Activated T-cell treated with anti-CD3 and anti-CD28 coated beads for 1 hour (primary cell): ENCODE results near the gene SIRT5.

ENCODE experiments used
- DNase-seq: peaks from one replicate; pipeline ENCODE4 v3.0.0-alpha.2; 2020; ENCODE audit warnings: low read depth

The SIRT5 gene

DNA sequence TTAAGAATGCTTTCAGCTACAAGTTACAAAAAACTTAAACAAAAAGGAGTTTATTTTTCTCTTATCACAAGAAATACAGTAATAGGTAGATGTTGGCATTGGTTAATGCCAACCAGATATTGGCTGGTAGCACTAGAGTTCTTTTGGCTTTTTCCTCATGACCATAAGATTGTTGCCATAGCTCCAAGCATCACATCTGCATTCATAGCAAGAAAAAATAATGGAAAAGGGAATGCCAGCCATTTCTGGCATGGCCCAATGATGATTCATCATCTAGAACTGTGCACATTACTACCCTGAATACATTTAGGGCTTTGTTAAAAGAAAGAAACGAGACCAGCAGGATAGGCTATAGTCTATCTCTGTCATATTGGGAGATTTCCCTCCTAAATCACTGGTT, 20.8 kb upstream of the SIRT5 start:
- DNase-seq: no peak

DNA sequence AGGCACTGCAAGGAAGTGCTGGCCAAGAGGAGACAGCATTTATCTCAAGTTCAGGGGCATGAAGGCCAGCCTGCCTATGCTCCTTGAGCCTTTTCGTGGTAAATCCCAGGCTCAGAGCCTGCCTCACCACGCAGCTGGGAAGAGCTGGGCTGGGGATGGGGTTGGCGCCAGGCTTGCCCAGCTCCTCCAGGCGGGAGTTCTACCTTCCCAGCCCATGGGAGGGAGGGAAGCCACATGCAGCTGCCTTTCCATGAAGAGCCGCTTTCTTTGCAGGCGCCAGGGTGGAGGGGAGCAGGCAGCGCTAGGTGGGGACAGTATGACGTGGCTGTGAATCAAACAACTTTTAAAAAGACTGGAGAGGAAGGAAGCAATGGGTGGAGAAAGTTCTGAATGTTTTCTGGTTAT, 19.5 kb upstream of the SIRT5 start:
- DNase-seq: no peak

- no peak for DNase-seq
Observed at GRCh38 chr6:13557841-13558240, 16.6 kb upstream of the SIRT5 start.

DNA sequence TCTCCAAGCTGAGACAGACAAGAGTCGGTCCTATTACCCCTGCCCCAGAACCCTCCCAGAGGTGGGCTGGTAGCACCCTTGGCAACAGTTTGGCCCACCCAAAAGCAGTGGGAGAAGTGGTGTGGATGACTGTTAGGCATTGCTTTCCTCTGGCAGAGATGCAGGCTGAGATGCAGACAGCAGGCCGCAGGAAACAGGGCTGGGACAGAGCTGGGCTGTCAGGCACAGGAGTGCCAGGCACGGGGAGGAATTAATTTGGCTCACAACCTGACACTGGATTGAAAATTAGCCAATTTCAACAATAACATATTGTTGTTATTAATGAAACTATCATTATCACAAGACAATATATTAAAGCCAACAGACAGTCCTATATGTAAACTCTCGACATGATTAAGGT, 15.7 kb upstream of the SIRT5 start:
- no peak for DNase-seq

- DNase-seq: no peak
Observed at GRCh38 chr6:13559251-13559650, 15.2 kb upstream of the SIRT5 start.

DNA sequence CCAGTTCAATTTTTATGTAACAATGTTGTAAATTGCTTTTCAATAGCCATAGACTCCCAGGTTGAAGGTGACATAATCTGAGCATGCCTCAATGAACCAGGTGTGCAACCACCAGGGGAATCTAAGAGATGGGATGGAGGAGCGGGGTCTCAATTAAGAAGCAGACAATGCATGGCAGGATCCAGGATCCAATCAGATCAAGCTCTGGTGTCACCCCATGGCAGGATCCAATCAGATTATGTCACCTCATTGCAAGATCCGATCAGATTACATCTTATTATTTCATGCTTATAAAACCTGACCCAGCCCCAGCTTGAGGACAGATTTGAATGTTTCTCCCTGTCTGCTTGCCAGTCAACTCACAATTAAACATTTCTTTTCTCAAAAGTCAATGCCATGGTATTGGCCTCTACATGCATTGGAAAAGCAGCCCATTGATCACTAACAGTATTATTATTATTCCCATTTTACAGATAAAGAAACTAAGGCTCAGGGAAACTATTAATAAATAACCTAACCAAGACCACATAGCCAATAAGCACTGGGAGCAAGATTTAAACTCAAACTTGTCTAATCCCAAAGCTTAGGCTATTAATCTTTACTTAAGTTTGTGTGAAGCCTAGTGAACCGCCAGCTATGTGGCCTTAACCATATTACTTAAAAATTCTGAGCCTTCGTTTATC, 14.3 kb upstream of the SIRT5 start:
- no peak for DNase-seq

- no peak for DNase-seq
Observed at GRCh38 chr6:13560651-13561044, 13.8 kb upstream of the SIRT5 start.

DNA sequence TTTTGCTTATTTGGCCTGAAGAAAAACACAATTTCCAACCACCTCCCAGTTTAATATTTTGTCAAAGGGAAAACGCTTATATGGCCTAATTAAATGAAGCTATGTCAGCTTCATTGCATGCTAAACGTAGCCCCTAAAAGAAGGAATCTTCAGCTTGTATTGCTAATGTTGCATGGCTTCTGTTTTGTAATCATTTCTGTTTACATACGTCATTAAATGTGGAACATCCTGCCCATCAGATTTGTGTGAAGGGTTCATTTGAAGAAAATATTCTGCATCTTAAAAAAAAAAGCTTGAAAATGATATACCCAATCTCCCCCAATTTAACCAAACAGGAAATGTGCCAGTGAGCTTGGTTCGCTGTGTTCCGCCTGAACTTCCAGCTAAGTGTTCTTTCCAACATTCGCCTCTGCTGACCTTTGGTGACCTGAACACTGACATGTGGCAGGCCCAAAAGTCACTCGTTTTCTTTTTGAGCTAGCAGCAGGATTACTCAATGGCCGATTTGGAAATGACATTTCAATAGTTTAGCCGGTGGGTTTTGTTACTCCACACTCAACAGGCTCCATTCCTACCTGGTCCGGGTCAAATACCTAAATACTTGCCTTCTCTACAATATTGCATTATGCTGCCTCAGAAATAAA, 12.7 kb upstream of the SIRT5 start:
- no peak for DNase-seq

DNA sequence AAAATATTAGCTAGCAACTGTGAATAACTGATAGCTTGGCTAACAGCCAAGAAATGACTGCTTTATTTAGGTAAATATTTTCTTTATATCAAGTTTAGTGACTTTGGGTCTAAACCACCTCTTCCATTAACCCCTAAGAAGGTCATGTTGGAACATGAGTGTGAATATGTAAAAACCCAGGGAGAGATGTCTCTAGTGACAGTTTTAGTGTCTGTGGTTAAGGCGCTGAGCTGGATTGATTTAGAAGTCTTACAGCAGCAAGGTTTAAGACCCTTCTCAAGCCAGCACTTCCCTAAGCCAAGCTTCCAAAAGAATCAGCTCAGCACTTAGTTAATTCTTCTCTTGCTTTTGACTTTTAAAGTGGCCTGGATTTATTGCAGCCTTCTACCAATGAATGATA, 11.4 kb upstream of the SIRT5 start:
- no peak for DNase-seq

DNA sequence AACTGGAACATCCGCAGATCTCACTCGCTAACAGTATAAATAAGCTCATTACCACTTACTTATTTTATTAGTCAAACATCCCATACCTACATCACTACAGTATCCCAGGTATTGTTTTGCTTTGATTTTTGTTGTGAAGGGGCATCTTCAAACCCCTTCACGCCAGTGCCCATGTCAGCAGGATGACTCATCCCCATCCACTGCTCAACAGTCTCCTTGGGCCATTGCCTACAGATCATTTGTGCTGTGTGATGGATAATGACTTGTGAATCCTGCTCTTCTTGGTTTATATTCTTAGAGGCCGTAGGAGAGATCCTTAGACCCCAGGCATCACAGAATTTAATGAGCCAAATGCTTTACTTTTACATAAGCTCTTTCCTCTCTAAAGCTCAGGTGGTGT, 8.5 kb upstream of the SIRT5 start:
- DNase-seq: no peak

GRCh38 chr6:13566500-13566899, 7.9 kb upstream of the SIRT5 start:
- no peak for DNase-seq

GRCh38 chr6:13568970-13569369, 5.4 kb upstream of the SIRT5 start:
- DNase-seq: no peak

GRCh38 chr6:13572240-13572639, 2.2 kb upstream of the SIRT5 start:
- DNase-seq: no peak

DNA sequence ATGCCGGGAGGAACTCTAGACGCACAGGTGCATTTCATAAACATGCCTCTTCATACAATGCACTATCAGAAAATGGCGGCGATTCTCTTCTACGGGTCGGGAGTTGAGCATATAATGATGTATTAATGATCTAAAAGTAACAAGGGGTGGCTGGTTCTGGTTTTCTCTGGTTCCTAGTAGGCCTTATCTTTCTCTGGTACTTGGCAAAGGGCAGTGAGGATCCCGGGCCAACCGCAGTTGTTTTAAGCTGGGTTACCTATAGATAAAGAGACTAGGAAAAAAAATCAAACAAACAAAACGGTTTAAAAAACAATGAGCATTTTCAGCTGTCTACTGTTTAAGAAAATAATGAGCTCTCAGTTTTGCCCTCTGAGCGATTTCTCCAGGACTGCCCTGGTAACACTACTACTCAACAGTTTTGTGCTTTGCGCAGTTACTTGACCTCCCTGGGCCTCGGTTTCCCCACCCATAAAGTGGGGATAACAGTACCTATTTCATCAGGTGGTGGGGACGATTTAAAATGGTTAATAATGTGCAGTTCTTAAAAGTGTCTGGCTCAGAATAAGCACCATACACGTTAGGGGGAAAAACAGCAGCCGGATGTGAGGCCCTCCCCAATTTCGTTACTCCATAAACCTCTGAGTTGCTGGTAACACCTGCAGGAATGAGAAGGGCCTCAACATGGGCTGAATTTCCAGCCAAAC, 1.3 kb upstream of the SIRT5 start:
- DNase-seq: no peak

- DNase-seq: no peak
Observed at GRCh38 chr6:13573669-13574110, 711 bp upstream of the SIRT5 start.

DNA sequence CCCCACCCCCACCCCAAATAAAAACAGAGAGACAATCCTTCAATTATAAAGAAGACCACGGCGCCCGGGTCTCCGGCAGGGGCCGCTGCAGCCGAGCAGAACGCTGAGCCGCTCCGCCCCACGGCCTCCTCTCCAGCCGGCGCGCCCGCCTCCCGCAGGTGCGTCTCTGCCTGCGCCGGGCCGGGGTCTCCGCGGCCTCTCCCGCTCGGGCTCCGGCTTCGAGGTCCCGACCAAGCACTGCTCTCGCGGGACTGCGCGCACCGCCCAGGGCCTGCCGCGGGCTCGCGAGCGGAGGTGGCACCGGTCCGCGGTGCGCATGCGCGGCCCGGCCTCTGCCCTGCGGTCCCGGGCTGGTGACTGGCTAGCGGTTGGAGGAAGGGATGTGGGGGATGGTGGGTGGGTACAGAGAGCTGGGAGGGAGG, 241 bp upstream of the SIRT5 start:
- DNase-seq: peak; percentile 90

DNA sequence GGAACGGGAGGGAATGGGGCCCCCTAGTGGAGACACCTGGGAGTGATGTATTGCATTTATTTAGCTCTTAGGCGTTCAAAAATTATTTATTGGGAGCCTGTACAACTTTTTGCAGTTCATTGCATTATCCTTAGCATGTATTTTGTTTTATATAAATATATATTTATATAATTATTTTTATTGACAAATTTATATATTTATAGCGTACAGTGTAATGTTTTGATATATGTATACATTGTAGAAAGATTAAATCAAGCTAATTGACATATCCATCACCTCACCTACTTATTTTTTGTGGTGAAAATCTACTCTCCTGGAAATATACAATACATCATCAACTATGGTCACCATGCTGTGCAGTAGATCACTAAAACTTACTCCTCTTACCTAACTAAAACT, 975 bp downstream of the SIRT5 start:
- peak; percentile 52 for DNase-seq

GRCh38 chr6:13576017-13576416, 1.6 kb downstream of the SIRT5 start:
- DNase-seq: no peak

DNA sequence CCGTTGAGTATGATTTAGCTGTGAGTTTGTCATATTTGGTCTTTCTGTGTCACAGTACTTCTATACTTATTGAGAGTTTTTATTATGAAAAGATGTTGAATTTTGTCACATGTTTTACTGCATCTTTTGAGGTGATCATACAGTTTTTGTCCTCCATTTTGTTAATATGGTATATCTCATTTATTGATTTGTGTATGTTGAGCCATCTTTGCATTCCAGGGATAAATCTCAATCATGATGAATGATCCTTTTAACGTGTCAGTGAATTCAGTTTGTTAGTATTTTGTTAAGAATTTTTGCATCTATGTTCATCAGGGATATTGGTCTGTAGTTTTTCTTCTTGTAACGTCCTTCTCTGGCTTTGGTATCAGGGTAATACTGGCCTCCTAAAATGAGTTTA, 3.5 kb downstream of the SIRT5 start:
- DNase-seq: no peak

DNA sequence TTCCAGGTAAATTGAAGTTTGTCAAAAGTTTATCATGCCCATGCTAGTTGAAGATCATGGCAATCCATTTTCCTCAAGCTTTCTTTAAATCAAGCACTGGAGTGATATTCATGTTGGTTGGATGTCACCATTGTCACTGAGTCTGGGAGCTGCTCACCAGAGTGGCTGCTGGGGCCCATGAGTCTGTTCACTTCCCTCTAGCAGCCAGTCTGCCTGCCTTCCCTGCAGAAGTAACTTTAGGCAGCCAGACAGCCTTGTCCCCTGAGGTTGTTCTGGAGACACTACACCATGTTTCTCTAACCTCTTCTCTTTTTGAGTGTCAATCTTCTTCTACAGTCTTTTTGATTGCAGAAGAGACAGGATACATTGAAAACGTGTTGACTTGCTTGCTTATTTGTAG, 5.5 kb downstream of the SIRT5 start:
- DNase-seq: no peak

DNA sequence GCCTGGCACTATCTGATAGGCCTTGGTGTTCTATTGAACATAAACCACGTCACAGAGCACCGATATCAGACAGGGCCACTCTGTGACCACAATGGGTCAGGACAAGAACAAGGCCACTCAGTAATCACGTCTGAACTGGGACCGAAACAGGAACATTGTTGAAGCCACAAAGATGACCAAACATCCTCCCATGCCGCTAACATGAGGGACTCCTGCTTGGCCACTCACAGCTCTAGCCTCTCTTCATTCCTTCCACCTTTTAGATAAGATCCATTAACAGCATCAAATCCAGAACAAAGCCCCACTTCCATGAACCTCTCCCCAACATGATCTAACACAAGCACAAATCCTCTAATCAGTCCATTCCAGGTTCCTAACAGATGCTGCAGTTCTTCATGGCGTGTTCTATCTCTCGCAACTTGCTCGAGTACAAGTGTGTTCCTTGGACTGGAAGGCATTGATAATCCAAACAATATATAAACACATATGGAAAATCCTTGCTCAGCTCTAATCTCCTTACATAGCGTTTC, 7.4 kb downstream of the SIRT5 start:
- no peak for DNase-seq

DNA sequence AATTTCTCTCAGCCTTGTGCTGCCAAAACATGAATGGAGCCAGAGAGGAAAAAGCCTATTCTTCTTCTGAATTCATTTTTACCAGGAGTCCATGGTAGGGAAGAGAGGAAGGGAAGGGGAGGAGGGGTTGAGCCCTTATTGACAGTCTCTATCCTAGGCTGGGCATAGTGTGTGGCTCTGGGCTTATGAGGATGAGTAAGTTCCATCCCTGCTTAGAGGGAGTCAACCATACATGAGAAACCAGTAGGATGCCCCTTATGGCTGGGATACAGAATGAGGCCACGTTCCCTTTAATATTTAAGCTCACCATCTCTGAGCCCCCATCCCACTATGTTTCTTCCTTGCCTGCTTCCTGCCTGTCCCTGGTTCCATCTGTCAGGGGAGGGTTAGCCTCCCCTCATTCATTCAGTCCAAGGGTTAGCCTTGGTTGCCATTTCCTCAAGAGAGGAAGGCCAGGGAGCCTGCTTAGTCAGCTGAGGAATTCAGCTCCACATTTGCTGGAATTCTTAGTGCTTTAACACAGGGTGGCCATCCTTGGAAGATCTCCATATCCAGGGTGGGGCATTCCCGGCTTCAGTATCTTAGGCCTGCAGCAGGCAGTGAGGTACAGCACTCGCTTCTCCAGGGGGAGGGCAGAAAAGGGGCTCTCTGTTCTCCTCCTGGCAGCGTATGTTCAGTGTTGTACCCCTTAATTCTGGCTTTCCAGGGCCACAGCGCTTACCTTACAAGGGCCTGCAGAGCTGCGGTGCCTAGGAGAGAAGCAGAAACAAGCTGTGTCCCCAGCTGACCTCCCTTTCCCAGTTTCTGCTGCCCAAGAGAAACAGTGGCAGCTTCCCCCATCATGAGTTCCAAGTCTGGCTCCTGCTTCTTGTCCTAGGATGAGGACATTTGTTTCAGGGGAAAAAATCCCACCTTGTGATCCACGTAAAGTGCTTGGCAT, 12.5 kb downstream of the SIRT5 start:
- no peak for DNase-seq
